Stimulated activated CD4-positive, alpha-beta T cell treated with anti-CD3 and anti-CD28 coated beads, Interleukin-12 subunit alpha, Interleukin-12 subunit beta, amount 100 ng/mL, for 4 hours (primary cell): Measurements from ENCODE around the gene ACSL3.
"Not testable (repeated sequence)": the region's sequence is repeated elsewhere in the genome, so short reads cannot be mapped to it uniquely, and the experiment has no call there.

ENCODE experiments used
- DNase-seq: peaks from one replicate; pipeline ENCODE4 v3.0.0-alpha.2; 2020

The ACSL3 gene

GRCh38 chr2:222854773-222855700 is 5.8 kb upstream of the ACSL3 start:
- DNase-seq: no peak

- DNase-seq: no peak
Measured at GRCh38 chr2:222859786-222860612, 837 bp upstream of the ACSL3 start.

GRCh38 chr2:222861411-222862105 is 722 bp downstream of the ACSL3 start:
- peak; percentile 36 for DNase-seq

DNA sequence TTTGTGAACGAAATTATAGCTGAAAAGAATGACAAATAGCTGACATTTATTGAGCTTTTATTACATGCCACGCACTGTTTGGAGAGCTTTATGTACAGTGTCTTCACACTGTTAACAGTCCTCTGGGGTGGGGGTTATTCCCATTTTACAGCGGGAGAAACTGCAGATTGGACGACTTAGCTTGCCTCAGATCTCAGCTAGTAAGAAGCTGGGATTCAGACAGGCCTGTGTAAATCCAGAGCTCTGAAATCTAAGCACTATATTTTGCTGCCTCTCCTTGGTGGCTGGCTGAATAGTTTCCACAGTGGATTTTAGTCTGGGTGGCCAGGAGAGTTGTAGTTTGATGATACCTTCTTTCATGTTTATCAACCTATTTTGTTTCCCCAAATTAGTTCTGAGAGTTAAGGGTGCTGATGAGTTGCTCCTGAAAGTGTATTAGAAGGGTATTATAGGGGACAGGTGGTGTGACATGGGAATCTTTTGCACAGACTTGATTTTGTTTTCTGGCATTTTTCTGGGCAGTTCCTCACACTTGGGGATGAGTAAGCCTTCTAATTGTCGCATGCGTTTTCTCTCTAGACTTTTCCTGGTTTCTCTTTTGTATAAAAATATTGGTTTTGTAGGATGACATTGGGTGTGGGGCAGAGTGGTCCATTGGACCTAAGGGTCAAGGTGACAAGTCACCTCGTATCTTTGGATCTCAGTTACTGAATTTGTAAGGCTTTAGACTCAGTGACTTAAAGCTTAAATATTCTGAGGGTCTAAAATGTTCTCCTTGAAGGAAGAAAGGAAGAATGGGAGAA is 1.5 kb downstream of the ACSL3 start:
- no peak for DNase-seq

- no peak for DNase-seq
Measured at GRCh38 chr2:222862909-222863544, 2.2 kb downstream of the ACSL3 start.

GRCh38 chr2:222864296-222864695 is 3.5 kb downstream of the ACSL3 start:
- DNase-seq: no peak

DNA sequence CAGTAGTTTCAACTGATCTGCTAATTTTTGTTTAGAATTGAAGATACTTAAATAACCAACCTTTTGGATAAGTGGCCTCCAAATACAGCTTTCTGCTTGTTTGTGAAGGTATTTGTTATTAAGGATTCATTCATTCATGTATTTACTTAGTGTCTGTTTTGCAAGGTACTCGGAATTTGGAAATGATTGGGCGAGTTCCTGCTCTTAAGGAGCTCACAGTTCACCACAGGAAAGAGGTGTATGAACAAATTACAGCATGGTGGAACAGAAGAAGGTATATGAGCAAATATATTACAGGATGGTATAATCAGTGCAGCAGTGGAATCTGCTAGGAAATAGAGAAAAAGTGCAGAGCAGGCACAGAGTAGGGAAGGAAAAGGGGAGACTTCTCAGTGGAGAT is 4.5 kb downstream of the ACSL3 start:
- DNase-seq: no peak

DNA sequence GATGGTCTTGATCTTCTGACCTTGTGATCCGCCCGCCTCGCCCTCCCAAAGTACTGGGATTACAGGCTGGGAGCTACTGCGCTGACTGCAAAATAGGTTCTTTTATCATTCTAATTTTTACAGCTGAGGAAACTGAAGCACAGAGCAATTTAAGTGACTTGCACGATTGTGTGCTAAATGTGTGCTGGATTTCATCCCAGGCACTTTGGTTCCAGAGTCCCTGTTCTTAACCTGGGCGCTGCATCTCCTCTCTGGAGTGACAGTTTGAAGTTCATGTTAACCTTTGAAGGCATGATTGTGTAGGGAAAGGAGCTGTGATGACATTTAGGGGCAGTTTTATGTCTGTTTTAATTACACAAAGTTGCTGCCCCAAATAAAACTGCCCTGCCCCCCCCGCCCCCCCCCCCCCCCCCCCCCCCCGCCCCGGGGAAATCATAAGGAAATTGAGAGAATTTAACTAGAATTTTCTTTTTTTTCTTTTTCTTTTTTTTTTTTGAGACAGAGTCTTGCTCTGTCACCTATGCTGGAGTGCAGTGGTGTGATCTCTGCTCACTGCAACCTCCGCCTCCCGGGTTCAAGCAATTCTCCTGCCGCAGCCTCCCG is 5.6 kb downstream of the ACSL3 start:
- no peak for DNase-seq

GRCh38 chr2:222868560-222869251 is 7.9 kb downstream of the ACSL3 start:
- not testable (repeated sequence) for DNase-seq

DNA sequence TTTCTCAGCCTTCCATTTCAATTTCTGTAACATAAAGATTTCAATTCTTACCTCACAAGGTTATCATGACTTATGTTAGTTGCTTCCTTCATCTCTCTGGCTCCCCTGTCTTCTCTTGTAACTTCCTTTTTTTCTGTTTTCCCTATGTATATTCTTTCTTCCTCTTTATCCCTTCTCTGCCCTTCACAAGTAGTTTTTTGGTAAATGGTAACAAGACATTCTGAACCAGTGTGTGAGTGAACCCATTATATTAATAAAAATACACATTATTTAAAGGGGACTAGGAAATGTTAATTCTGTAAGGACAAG is 8.4 kb downstream of the ACSL3 start:
- no peak for DNase-seq

DNA sequence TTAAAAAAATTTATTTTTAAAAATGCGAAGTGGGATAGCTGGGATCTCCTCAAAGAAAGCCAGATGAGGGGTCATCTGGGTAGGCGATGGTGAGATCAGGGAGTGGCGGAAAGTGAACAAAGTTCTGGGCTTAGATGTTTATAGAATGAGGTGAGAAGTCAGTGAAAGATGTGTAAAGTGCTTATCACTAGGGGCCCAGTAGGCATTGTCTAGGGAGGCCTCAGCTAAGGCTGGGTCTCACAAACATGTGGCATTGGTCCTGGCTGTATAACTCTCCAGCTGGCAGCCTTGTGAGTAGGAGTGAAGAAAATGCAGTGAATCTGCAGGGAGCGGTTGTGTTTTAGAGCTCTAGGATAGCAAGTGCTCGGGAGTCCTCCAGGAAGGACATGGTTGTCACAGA is 10.5 kb downstream of the ACSL3 start:
- no peak for DNase-seq

- DNase-seq: no peak
Measured at GRCh38 chr2:222872551-222872950, 11.7 kb downstream of the ACSL3 start.

DNA sequence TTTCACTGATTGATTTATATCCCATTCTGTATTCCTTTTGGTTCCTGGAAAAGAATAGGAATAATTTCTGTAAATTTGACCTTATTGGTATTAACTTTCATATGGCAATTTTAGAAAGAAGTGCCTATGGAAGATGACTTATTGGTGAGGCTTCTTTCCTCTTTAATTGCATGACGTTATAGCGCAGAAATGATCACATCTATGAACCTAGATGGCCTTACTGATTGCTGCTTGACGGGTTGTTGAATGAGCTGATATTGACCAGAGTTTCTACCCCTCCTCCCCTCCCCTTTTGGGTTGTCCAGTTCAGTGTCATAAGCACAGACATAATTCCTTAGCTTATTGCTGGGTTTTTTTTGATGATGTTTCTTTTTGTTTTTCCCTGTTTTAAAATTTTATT is 14.6 kb downstream of the ACSL3 start:
- DNase-seq: no peak

DNA sequence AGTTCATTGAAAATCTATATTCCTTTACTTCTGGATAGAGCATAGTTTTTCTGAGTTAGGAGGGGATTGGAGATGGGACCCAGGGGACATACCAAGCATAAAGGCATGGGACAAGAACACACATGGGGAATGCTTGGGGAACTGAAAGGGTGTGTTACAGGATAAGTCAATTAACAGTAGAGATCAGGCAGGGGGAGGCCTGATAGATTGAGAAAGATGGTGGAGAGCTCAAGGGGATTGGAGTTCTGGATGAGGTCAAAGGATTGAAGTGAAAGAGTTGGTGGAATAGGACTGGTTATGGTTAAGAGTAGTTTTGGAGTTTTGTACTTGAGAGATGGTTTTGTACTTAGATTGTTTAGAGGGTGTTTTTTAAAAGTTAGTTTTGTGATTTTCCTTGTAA is 16.1 kb downstream of the ACSL3 start:
- DNase-seq: no peak

DNA sequence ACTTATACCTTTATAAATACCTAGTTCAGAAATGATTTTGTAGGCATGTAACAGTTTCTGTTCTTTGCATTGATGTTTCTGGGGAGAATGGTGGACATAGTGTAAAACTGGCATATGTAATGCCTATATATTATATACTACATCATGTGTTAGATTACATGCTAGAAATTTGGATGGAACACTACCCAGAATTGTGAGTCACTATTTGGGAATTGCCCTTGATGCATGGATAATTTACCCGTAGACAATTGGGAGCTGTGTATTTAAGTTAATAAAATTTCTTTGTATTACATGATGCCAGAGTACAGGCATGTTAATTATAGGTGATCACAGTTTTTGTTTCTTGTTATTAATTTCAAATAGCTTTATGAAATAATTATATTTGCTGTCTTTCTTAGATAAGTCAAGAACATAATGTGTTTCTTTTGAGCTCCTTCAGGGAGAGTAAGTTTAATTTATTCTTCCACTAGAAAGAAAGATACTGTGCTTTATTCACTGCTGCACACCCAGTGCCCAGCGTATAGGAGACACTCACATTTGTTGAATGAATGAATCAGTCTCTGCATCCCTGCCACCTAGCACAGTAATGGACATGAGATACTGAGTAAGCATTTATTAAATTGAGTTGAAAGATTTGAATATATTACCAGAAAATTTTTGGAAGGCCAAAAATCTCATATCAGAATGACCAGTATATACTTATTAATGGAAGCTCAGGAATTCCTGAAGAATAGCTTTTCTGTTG is 16.9 kb downstream of the ACSL3 start:
- no peak for DNase-seq

- no peak for DNase-seq
Measured at GRCh38 chr2:222878301-222878876, 17.6 kb downstream of the ACSL3 start.

GRCh38 chr2:222878877-222879603 is 18.2 kb downstream of the ACSL3 start:
- DNase-seq: no peak

DNA sequence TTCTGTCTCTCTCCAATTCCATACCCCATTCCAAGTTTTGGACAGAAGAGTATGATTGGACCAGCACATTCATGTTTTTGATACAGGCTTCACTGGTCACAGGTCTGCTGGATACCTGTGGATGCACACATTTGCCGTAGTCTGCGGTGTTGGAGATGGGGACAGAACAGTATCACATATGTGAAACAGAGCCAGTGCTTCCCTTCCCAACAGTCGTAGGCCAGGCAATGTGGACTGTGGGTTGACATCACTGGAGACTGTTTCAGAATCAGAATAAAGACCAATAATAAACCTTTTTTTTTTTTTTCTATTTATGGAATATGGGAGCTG is 18.7 kb downstream of the ACSL3 start:
- no peak for DNase-seq

DNA sequence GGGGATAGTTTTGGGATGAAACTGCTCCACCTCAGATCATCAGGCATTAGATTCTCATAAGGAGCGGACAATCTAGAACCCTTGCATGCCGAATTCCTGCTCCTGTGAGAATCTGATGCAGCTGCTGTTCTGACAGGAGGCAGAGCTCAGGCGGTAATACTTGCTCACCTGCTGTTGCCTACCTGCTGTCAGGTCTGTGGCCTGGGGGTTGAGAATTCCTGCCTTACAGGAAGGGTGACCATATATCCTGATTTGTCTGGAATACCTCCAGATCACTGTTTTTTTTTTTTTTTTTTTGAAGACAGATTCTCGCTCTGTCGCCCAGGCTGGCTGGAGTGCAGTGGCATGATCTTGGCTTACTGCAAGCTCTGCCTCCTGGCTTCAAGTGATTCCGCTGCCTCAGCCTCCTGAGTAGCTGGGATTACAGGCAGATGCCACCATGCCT is 21.7 kb downstream of the ACSL3 start:
- DNase-seq: no peak
